ENCODE measurements around the gene PRDM10. TPM values are rescaled to one million over a fixed set of nuclear protein-coding genes. Genes with fewer than 3 reads are reported as not detected.
"Not testable (repeated sequence)": the region's sequence is repeated elsewhere in the genome, so short reads cannot be mapped to it uniquely, and the experiment has no call there.

Gene PRDM10
- total RNA-seq, 8 experiments from 2014 or later = 4.1 to 12.3 (median 5.3) TPM

DNA sequence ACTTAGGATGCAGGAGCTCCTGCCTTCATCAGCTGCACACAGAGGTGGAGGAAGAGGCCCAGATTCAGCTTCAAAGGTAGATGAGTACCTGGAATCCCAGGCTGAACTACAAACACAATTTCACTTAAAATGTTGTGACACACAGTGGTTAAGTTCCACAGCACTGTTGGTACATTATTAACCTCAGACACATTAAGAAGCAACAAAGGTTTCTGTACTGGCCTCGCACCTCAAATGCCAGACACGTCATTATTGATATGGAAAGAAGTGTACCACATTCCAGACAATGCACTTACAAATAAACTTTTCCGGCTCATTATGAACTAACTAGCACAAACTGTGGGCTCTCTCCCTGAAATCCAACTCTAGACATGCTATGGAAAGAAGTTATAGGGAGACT, 34.6 kb downstream of the PRDM10 start:
- H3K4me3 ChIP-seq = no peak overlapping the region
- H3K27ac ChIP-seq = no peak overlapping the region
- peaks cover 7 to 9% of the 10 kb centered on the region in 2 donors for H3K4me1 ChIP-seq (replicated peaks in 1 of 2)
- WGBS, 10 experiments = 63 to 100% (median 97%) methylated on average over 1 to 3 of the region's 3 CpGs; no CpG with 5 or more reads in 2 of the 10 experiments
- in situ Hi-C loops (cut with MboI; ENCODE audit: low pct_unique_long_range_greater_than_20kb in 2 of 9, low sequenced_read_pairs in 9 of 9, unreplicated experiment in 9 of 9) = no loop called here
- no peak for ATAC-seq (replicated peaks in 6 of 8)

DNA sequence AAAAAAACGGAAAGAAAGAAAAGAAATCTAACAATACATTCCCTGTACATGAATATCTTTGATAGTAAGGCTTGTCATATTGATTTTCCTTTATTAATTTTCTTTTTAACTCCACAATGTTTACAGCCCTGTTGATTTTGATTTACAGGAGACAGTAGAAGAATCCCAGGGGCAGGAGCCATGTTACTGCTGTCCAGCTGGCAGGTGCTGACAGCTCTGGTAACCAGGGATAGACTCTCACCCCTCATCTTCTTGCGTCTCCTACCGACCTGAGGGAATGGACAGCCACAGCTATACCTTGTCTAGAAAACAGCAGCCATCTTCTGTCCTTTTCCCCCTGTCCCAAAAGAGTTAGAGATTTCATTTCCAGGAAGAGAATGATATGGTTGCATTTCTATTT, 37.4 kb downstream of the PRDM10 start:
- in situ Hi-C loops (cut with MboI; ENCODE audit: low pct_unique_long_range_greater_than_20kb in 2 of 9, low sequenced_read_pairs in 9 of 9, unreplicated experiment in 9 of 9) = no loop called here
- no peak overlapping the region for H3K27ac ChIP-seq
- 80 to 100% (median 97%) methylated on average over 1 to 3 of the region's 3 CpGs; no CpG with 5 or more reads in 3 of the 10 experiments for WGBS, 10 experiments
- H3K4me3 ChIP-seq = no peak overlapping the region
- no peak for ATAC-seq (replicated peaks in 6 of 8)
- H3K4me1 ChIP-seq (replicated peaks in 1 of 2) = no peaks in the 10 kb centered on the region

DNA sequence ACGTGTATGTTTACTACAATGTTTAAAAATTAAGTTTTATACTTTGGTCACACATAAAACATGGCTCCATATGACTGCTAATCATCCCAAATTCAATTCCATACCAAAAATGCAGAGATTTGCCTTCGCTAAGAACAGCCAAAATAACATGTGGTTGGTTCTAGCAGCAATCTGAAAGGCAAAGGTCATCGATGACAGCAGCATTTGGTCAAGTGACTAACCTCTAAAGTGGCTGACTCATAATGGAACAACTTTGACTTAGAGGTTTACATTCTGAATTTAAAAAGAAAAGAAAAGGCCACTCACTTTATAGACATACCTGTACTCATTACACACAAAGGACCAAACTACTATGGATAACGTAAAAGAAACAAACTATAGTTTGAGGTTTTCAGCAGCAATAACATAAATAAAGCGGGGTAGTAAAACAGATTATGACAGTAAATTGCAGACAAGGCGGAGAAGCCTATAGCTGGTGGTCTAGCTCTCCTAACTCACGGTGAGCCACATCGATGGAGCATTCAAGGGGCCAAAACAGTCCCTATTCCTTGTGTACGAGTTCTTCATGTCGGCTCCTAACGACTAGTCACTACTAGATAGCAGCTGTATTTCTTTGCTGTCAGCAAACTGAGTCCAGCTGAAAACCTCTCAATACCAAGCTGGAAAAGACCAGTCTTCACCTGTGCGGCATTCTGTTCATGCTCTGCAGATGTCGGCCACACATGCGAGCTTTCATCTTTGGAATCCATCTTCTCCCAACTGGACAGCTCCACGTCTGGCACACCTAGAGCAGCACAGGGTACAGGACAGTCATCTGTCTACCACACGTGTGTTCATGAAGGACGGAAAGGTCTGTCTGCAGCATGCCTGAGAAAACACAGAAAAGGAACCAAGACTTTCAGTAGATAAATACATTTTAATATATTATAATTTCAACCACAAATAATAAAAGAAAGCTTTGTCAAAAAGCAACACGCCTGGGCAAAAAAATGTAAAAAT, 42.1 kb downstream of the PRDM10 start:
- ATAC-seq (replicated peaks in 6 of 8) = peak in 3 of 8 experiments; percentile 36 to 72 (median 71)
- H3K27ac ChIP-seq = no peak overlapping the region
- H3K4me3 ChIP-seq = no peak overlapping the region
- in situ Hi-C loops (cut with MboI; ENCODE audit: low pct_unique_long_range_greater_than_20kb in 2 of 9, low sequenced_read_pairs in 9 of 9, unreplicated experiment in 9 of 9) = no loop called here
- WGBS, 10 experiments = 46 to 100% (median 90%) methylated on average over 1 to 11 of the region's 18 CpGs
- no peaks in the 10 kb centered on the region for H3K4me1 ChIP-seq (replicated peaks in 1 of 2)

DNA sequence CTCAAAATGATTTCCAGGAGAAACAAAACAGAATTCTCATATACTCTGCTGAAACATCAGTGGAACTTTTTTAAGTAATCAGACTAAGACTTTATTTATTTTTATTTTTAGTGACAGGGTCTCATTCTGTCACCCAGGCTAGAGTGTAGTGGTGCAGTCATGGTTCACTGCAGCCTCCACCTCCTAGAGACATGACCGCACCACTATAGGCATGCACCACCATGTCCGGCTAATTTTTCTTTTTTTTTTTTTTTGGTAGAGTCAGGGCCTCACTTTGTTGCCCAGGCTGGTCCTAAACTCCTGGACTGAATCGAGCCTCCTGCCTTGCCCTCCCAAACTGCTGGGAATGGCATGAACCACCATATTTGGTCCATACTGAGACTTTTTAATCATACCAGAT, 42.9 kb downstream of the PRDM10 start:
- 20 to 100% (median 95%) methylated on average over 1 to 3 of the region's 3 CpGs; no CpG with 5 or more reads in 1 of the 10 experiments for WGBS, 10 experiments
- no peaks in the 10 kb centered on the region for H3K4me1 ChIP-seq (replicated peaks in 1 of 2)
- H3K27ac ChIP-seq = no peak overlapping the region
- no peak for ATAC-seq (replicated peaks in 6 of 8)
- in situ Hi-C loops (cut with MboI; ENCODE audit: low pct_unique_long_range_greater_than_20kb in 2 of 9, low sequenced_read_pairs in 9 of 9, unreplicated experiment in 9 of 9) = no loop called here
- no peak overlapping the region for H3K4me3 ChIP-seq

DNA sequence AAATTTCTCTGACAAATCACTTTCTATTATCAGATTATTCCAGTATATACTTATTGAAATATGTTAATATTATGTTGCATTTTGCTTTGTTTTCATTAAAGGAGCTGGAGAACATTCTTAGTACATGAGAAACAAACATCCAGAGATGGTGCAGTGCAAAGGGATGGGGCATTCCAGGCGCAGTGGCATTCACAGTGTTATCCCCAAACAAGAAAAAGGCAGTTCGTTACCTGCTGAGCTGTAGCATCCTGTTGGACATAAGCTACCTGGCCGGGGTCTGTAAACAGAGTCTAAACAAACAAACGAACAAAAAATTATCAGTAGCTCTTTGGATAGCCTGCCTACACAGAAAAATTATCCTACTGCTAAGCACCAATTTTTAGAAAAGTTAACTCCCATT, 47.4 kb downstream of the PRDM10 start:
- Histone ChIP-seq H3K27ac (no peak overlapping the region), H3K4me1 (replicated peaks in 1 of 2) (peaks cover 6 to 8% of the 10 kb centered on the region in 2 donors), H3K4me3 (no peak overlapping the region)
- no peak for ATAC-seq (replicated peaks in 6 of 8)
- in situ Hi-C loops (cut with MboI; ENCODE audit: low pct_unique_long_range_greater_than_20kb in 2 of 9, low sequenced_read_pairs in 9 of 9, unreplicated experiment in 9 of 9) = no loop called here
- 80 to 100% (median 92%) methylated on average over 1 to 4 of the region's 4 CpGs; no CpG with 5 or more reads in 1 of the 10 experiments for WGBS, 10 experiments

DNA sequence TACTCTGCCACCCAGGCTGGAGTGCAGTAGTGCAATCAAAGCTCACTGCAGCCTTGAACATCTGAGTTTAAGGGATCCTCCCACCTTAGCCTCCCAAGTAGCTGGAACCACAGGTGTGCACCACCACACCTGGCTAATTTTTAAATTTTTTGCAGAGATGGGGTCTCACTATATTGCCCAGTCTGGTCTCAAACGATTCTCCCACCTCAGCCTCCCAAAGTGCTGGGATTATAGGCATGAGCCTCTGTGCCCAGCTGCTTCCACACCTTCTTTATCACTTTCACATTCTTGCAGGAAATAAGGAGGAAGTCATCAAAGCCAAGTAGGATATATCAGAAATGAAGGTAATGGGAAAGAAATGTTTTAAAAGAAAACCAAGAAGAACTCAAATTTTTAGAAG, 47.9 kb downstream of the PRDM10 start:
- 60 to 100% (median 95%) methylated on average over 1 of the region's 1 CpG; no CpG with 5 or more reads in 4 of the 10 experiments for WGBS, 10 experiments
- H3K4me1 ChIP-seq (replicated peaks in 1 of 2) = peaks cover 11 to 14% of the 10 kb centered on the region in 2 donors
- H3K4me3 ChIP-seq; H3K27ac ChIP-seq; in situ Hi-C loops (cut with MboI; ENCODE audit: low pct_unique_long_range_greater_than_20kb in 2 of 9, low sequenced_read_pairs in 9 of 9, unreplicated experiment in 9 of 9); ATAC-seq (replicated peaks in 6 of 8): not testable (repeated sequence)

DNA sequence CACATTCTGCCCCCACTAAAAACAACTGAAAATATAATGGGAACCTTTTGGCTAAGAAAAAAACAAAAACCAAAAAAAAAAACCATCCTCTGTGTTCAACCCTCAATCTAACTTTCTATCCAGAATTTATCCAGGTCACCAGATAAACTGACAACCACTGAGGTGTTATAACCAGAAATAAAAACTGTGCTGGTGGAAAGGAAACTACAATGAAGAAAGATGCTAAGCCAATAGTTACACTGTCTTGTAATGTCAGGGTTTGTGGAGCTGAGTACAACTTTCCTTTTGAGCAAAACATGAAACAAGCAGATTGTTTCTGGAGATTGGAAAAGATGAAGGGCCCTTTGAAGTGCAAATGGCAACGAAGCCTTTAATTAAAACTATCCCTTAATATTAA, 50.8 kb downstream of the PRDM10 start:
- Histone ChIP-seq H3K4me1 (replicated peaks in 1 of 2) (peaks cover 15 to 18% of the 10 kb centered on the region in 2 donors), H3K4me3 (no peak overlapping the region), H3K27ac (no peak overlapping the region)
- in situ Hi-C loops (cut with MboI; ENCODE audit: low pct_unique_long_range_greater_than_20kb in 2 of 9, low sequenced_read_pairs in 9 of 9, unreplicated experiment in 9 of 9) = no loop called here
- WGBS, 10 experiments = 22 to 100% (median 67%) methylated on average over 1 of the region's 1 CpG; no CpG with 5 or more reads in 1 of the 10 experiments
- ATAC-seq (replicated peaks in 6 of 8) = no peak

DNA sequence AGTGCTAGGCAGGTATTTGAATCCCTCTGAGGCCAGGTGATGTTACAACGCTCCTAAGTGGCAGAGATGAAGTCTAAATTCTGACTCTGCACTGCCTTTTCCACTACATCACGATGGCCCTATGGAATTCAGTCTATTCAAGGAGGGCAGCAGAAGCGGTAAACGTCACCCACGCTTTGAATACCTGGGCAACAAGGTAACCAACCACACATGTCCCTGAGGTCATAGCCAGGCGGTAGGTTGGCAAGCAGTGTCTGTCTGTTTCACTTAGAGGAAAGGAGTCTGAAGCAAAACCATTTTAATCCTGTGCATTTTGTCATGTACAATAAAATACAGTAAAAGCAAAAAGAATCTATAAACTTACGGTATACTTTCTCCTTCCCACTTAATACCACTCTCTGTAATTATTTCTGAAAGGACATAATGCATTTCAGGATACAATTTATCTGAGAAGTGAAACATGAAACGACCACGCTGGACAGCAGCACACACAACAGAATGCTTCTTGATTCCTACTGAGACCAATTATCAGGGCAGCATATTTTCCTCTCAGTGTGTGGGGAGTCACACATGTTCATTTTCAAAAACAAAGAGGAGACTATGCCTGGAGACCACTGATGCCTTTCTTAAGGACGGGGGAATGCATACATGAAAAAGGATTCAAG, 51.3 kb downstream of the PRDM10 start:
- WGBS, 10 experiments = 47 to 96% (median 82%) methylated on average over 3 to 8 of the region's 10 CpGs
- no peak for ATAC-seq (replicated peaks in 6 of 8)
- in situ Hi-C loops (cut with MboI; ENCODE audit: low pct_unique_long_range_greater_than_20kb in 2 of 9, low sequenced_read_pairs in 9 of 9, unreplicated experiment in 9 of 9) = no loop called here
- Histone ChIP-seq H3K4me3 (no peak overlapping the region), H3K27ac (no peak overlapping the region), H3K4me1 (replicated peaks in 1 of 2) (peaks cover 15 to 18% of the 10 kb centered on the region in 2 donors)

DNA sequence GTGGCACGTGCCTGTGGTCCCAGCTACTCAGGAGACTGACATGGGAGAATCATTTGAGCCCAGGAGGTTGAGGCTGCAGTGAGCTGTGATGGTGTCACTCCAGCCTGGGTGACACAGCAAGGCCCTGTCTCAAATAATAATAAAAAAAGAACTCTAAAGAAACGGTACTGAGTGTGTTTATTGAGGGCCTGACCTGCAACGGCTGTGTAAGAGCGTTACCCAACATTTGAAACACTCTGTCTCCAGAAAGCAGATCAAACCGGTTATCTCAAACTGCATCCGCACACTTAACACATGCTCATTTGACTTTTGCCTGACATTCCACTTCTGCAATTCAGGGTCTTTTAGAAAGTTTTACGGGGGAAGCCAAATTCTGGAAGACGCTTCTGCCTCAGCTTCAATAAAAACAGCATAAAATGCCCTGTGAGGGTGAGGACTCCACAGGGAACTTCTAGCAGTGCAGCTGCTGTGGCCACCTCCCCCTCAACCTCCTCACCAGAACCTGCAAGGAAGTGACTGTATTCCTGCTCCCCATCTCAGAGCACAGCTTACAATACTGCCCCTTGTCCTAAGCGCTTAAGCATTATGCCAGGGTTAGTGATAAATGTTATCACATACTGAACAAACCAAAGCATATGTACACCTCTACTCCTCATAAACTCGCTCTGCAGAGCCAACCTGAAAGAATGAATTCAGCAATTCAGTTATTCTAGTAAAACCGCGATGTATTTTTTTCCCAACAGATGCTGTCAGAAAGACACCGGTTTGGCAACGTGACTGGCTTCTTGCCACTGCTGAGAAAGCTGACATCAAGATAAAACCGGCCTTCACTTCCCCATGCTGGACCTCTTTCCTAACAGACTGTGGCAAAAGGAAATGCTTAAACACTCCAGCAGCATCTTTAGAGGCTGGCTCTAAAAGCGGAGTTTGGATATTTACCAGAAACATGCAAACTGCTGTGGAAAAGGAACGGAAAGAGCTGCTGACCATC, 52.2 kb downstream of the PRDM10 start:
- WGBS, 10 experiments = 46 to 100% (median 80%) methylated on average over 1 to 14 of the region's 17 CpGs
- Histone ChIP-seq H3K27ac (peak overlapping the region in 1 of 2 donors; percentile 65), H3K4me3 (no peak overlapping the region), H3K4me1 (replicated peaks in 1 of 2) (peaks cover 15 to 18% of the 10 kb centered on the region in 2 donors)
- in situ Hi-C loops (cut with MboI; ENCODE audit: low pct_unique_long_range_greater_than_20kb in 2 of 9, low sequenced_read_pairs in 9 of 9, unreplicated experiment in 9 of 9) = no loop called here
- ATAC-seq (replicated peaks in 6 of 8) = peak in 5 of 8 experiments; percentile 73 to 90 (median 79)

DNA sequence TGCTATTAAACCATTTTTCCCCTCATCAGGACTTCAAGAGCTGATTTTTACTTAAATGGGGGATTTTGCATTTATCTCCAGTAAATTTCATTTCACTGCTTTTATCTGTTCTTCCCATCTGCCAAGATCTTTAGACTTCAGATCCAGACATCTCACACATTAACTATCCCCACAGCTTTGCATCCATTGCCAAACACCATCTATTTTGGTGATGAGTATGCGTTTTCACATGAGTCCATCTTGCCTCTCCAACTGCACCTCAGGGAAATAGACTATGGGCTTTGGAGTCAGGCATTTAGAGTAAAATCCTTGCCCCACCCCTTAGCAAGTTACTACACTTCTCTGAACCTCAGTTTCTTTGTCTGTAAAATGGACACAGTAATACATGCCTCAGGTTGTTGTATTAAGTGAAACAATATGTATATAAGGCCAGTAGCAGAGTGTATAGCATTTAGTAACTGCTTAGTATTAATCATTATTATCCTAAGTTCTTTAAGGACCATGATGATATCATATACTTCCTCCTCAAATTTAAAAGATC, 53.6 kb downstream of the PRDM10 start:
- Histone ChIP-seq H3K4me3 (no peak overlapping the region), H3K27ac (no peak overlapping the region), H3K4me1 (replicated peaks in 1 of 2) (peaks cover 15 to 18% of the 10 kb centered on the region in 2 donors)
- WGBS, 10 experiments = 80 to 100% (median 100%) methylated on average over 1 of the region's 1 CpG; no CpG with 5 or more reads in 3 of the 10 experiments
- in situ Hi-C loops (cut with MboI; ENCODE audit: low pct_unique_long_range_greater_than_20kb in 2 of 9, low sequenced_read_pairs in 9 of 9, unreplicated experiment in 9 of 9) = loop anchor here in 3 of 9 experiments (25.0 kb wide), 2 partner anchors 163 to 188 kb away; no protein-coding TSS in a partner anchor
- ATAC-seq (replicated peaks in 6 of 8) = no peak

DNA sequence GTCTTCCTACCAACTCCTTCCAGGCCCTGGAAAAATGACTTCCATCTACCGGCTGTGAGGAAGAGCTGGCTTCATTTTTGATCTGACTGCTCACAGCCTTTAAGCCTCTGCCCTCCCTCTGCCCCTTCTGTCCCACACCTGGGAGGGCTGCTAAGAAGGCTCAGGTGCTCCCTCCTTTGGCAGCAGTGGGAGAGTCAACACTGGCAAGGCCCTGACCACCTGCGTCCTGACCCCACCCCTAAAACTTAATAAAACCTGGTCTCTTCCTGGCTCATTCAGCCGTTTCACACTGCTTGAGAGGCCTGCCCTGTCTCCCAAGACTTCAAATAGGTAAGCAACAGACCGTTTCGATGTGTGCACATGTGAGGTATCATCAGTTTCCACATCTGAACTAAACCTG, 55.2 kb downstream of the PRDM10 start:
- no peak overlapping the region for H3K4me3 ChIP-seq
- peaks cover 15 to 18% of the 10 kb centered on the region in 2 donors for H3K4me1 ChIP-seq (replicated peaks in 1 of 2)
- WGBS, 10 experiments = 80 to 100% (median 91%) methylated on average over 1 to 5 of the region's 5 CpGs; no CpG with 5 or more reads in 4 of the 10 experiments
- H3K27ac ChIP-seq = no peak overlapping the region
- no peak for ATAC-seq (replicated peaks in 6 of 8)
- in situ Hi-C loops (cut with MboI; ENCODE audit: low pct_unique_long_range_greater_than_20kb in 2 of 9, low sequenced_read_pairs in 9 of 9, unreplicated experiment in 9 of 9) = loop anchor here in 3 of 9 experiments (25.0 kb wide), 2 partner anchors 165 to 190 kb away; no protein-coding TSS in a partner anchor

DNA sequence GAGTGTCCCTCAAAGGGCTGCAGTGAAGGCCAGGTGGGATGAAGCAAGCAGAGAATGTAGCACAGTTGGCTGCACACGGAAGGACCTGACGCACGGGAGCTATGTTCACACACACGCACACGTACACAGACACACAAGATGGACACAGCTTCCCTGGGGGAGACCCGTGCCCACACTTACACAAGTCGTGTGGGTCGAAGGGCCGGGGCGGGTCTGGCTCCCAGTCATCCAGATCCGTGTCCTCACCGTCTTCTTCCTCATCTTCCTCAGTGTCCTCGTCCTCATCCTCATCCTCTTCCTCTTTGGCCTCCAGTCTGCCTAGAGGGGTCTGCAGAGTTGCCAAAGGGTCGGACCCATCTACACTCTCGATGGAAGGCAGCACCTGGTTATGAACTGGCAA, 55.7 kb downstream of the PRDM10 start:
- 90 to 98% methylated on average over 7 to 8 of the region's 15 CpGs; no CpG with 5 or more reads in 8 of the 10 experiments for WGBS, 10 experiments
- Histone ChIP-seq H3K4me1 (replicated peaks in 1 of 2) (peaks cover 15 to 18% of the 10 kb centered on the region in 2 donors), H3K27ac (no peak overlapping the region), H3K4me3 (no peak overlapping the region)
- no peak for ATAC-seq (replicated peaks in 6 of 8)
- in situ Hi-C loops (cut with MboI; ENCODE audit: low pct_unique_long_range_greater_than_20kb in 2 of 9, low sequenced_read_pairs in 9 of 9, unreplicated experiment in 9 of 9) = loop anchor here in 3 of 9 experiments (25.0 kb wide), 2 partner anchors 165 to 190 kb away; no protein-coding TSS in a partner anchor
